SU-DHL-6 (cell line): Measurements from ENCODE around the gene RPS14.

Experiments used
- H2AFZ ChIP-seq: fragments of 200-600 bp; sonication (generic); 2 replicates; pipeline ENCODE4 v1.6.1; 2014; ENCODE audit warnings: low read depth, mild to moderate bottlenecking, moderate library complexity, mixed read lengths, antibody characterized with exemption, low read length; ENCODE audit not compliant: severe bottlenecking
- H3F3A ChIP-seq: fragments of 200-600 bp; shearing (Covaris generic); 2 replicates; pipeline ENCODE4 v1.6.0; 2016; ENCODE audit warnings: antibody characterized with exemption, mild to moderate bottlenecking; ENCODE audit not compliant: insufficient read depth
- H3K27ac ChIP-seq: fragments of 200-600 bp; sonication (generic); 2 replicates; pipeline ENCODE4 v1.5.1; 2016; ENCODE audit warnings: low read depth, mild to moderate bottlenecking, low read length, moderate library complexity, mixed read lengths
- H3K27me3 ChIP-seq: fragments of 200-600 bp; sonication (generic), shearing (Covaris generic); 2 replicates; pipeline ENCODE4 v1.6.0; 2014; ENCODE audit warnings: mild to moderate bottlenecking, low read length
- H3K36me3 ChIP-seq: fragments of 200-600 bp; sonication (generic); 2 replicates; pipeline ENCODE4 v1.6.1; 2014; ENCODE audit warnings: mild to moderate bottlenecking, low read length, mixed read lengths
- H3K4me2 ChIP-seq: fragments of 300-600, 200-600 bp; shearing (Covaris generic), sonication (generic); 2 replicates; pipeline ENCODE4 v1.6.0; 2014; ENCODE audit warnings: low read length, low read depth, mild to moderate bottlenecking; ENCODE audit not compliant: poor library complexity, severe bottlenecking
- H3K4me3 ChIP-seq: fragments of 200-600 bp; sonication (generic); 2 replicates; pipeline ENCODE4 v1.5.1; 2014; ENCODE audit warnings: antibody characterized with exemption, low read length, mild to moderate bottlenecking, mixed read lengths; ENCODE audit not compliant: insufficient read depth, poor library complexity, severe bottlenecking
- H3K79me2 ChIP-seq: fragments of 200-600 bp; sonication (generic); 2 replicates; pipeline ENCODE4 v1.6.1; 2014; ENCODE audit warnings: mild to moderate bottlenecking, low read length, moderate library complexity; ENCODE audit not compliant: insufficient read depth
- H3K9ac ChIP-seq: fragments of 200-600 bp; sonication (generic); 2 replicates; pipeline ENCODE4 v1.7.0; 2014; ENCODE audit warnings: mild to moderate bottlenecking, low read length
- H3K9me2 ChIP-seq: fragments of 200-600 bp; sonication (generic); replicated peaks from 2 replicates; pipeline ENCODE4 v1.6.1; 2014; ENCODE audit warnings: low read length; ENCODE audit not compliant: insufficient read depth
- H3K9me3 ChIP-seq: fragments of 200-600 bp; sonication (generic); 2 replicates; pipeline ENCODE4 v1.6.1; 2014; ENCODE audit warnings: low read length, mixed read lengths; ENCODE audit not compliant: insufficient read depth
- H4K20me1 ChIP-seq: fragments of 200-600 bp; sonication (generic); 2 replicates; pipeline ENCODE4 v1.6.1; 2014; ENCODE audit warnings: low read depth, mild to moderate bottlenecking, antibody characterized with exemption, low read length, moderate library complexity, mixed read lengths
- CTCF ChIP-seq: fragments of 200-600 bp; sonication (generic); IDR thresholded peaks from one replicate; pipeline ENCODE4 v1.5.1; 2017; ENCODE audit warnings: antibody characterized with exemption, mild to moderate bottlenecking, low read length, moderate library complexity; ENCODE audit not compliant: insufficient read depth, poor library complexity, severe bottlenecking
- EZH2phosphoT487 ChIP-seq: fragments of 200-600 bp; sonication (generic), shearing (Covaris generic); conservative IDR thresholded peaks from 2 replicates; pipeline ENCODE4 v1.6.1; 2018; ENCODE audit warnings: mild to moderate bottlenecking, antibody characterized with exemption, low read length, moderate library complexity, mixed read lengths

Gene RPS14

GRCh38 chr5:150452914-150453313 lies 3.4 kb upstream of the RPS14 start:
- Histone ChIP-seq H3K9me2 (no peaks in the 10 kb centered on the region), H4K20me1 (peaks cover 5% of the 10 kb centered on the region), H3K36me3 (peaks cover 7% of the 10 kb centered on the region), H2AFZ (no peak overlapping the region), H3K4me2 (no peak overlapping the region), H3K27ac (no peak overlapping the region), H3K27me3 (no peaks in the 10 kb centered on the region), H3K79me2 (peaks cover 16% of the 10 kb centered on the region), H3K9me3 (no peaks in the 10 kb centered on the region), H3K9ac (no peak overlapping the region), H3F3A (peaks cover 10% of the 10 kb centered on the region), H3K4me3 (no peak overlapping the region)
- TF ChIP-seq CTCF, result no peak
- TF ChIP-seq EZH2phosphoT487, result no peak

- no peaks in the 10 kb centered on the region for H3K27me3 ChIP-seq
- H3F3A ChIP-seq, result peaks cover 22% of the 10 kb centered on the region
- no peak overlapping the region for H3K4me2 ChIP-seq
- peaks cover 19% of the 10 kb centered on the region for H4K20me1 ChIP-seq
- no peak overlapping the region for H3K9ac ChIP-seq
- H3K9me3 ChIP-seq, result no peaks in the 10 kb centered on the region
- H3K4me3 ChIP-seq, result no peak overlapping the region
- peaks cover 22% of the 10 kb centered on the region for H3K79me2 ChIP-seq
- H3K27ac ChIP-seq, result no peak overlapping the region
- no peak overlapping the region for H2AFZ ChIP-seq
- H3K36me3 ChIP-seq, result peaks cover 20% of the 10 kb centered on the region
- no peaks in the 10 kb centered on the region for H3K9me2 ChIP-seq
- TF ChIP-seq CTCF (no peak), EZH2phosphoT487 (no peak)
These were observed 2.1 kb upstream of the RPS14 start for GRCh38 chr5:150451594-150451993.

GRCh38 chr5:150448952-150449516 lies 505 bp downstream of the RPS14 start:
- Histone ChIP-seq H3K9me2 (no peaks in the 10 kb centered on the region), H3K9me3 (no peaks in the 10 kb centered on the region), H3K27me3 (no peaks in the 10 kb centered on the region), H3K9ac (peak overlapping the region; percentile 86), H2AFZ (peak overlapping the region; percentile 73), H3K4me3 (peak overlapping the region; percentile 85), H3K27ac (peak overlapping the region; percentile 85), H3K4me2 (peak overlapping the region; percentile 83), H4K20me1 (peaks cover 28% of the 10 kb centered on the region), H3K36me3 (peaks cover 34% of the 10 kb centered on the region), H3F3A (peaks cover 37% of the 10 kb centered on the region), H3K79me2 (peaks cover 27% of the 10 kb centered on the region)
- TF ChIP-seq EZH2phosphoT487 (no peak), CTCF (no peak)
